Ishikawa (cell line): Measurements from ENCODE around the gene C1orf87.

ENCODE experiments used
- CEBPB ChIP-seq: IDR thresholded peaks from 2 replicates; pipeline ENCODE4 v1.6.1; 2012
- CREB1 ChIP-seq: IDR thresholded peaks from 2 replicates; pipeline ENCODE4 v1.6.1; 2012; ENCODE audit warnings: low read depth
- EGR1 ChIP-seq: IDR thresholded peaks from 2 replicates; pipeline ENCODE4 v1.6.1; 2012
- EP300 ChIP-seq: IDR thresholded peaks from 2 replicates; pipeline ENCODE4 v1.6.1; 2012; ENCODE audit warnings: borderline replicate concordance
- FOXM1 ChIP-seq: IDR thresholded peaks from 2 replicates; pipeline ENCODE4 v1.6.1; 2012; ENCODE audit warnings: low read depth, borderline replicate concordance
- NFIC ChIP-seq: IDR thresholded peaks from 2 replicates; pipeline ENCODE4 v1.6.1; 2012
- RAD21 ChIP-seq: IDR thresholded peaks from 2 replicates; pipeline ENCODE4 v1.6.1; 2012; ENCODE audit warnings: low read depth
- REST ChIP-seq: IDR thresholded peaks from 2 replicates; pipeline ENCODE4 v1.6.1; 2012; ENCODE audit warnings: low read depth, mild to moderate bottlenecking
- TAF1 ChIP-seq: IDR thresholded peaks from 2 replicates; pipeline ENCODE4 v1.6.1; 2012; ENCODE audit warnings: low read depth, mild to moderate bottlenecking
- TCF12 ChIP-seq: IDR thresholded peaks from 2 replicates; pipeline ENCODE4 v1.6.1; 2012; ENCODE audit warnings: low read depth
- TEAD4 ChIP-seq: IDR thresholded peaks from 2 replicates; pipeline ENCODE4 v1.6.1; 2012
- USF1 ChIP-seq: IDR thresholded peaks from 2 replicates; pipeline ENCODE4 v1.6.1; 2012
- YY1 ChIP-seq: IDR thresholded peaks from 2 replicates; pipeline ENCODE4 v1.6.1; 2012; ENCODE audit warnings: low read depth
- ZBTB7A ChIP-seq: IDR thresholded peaks from 2 replicates; pipeline ENCODE4 v1.6.1; 2012; ENCODE audit warnings: low read depth
- TF ChIP-seq, protein P1 (sequence below): IDR thresholded peaks from 2 replicates; pipeline ENCODE4 v1.6.1; 2012

Gene C1orf87

GRCh38 chr1:60044881-60045280 lies 28.7 kb downstream of the C1orf87 start:
- TF ChIP-seq EGR1 = no peak
- no peak for TF ChIP-seq FOXM1
- no peak for TF ChIP-seq NFIC
- no peak for TF ChIP-seq TEAD4
- no peak for TF ChIP-seq USF1
- no peak for TF ChIP-seq RAD21
- TF ChIP-seq, protein P1, sequence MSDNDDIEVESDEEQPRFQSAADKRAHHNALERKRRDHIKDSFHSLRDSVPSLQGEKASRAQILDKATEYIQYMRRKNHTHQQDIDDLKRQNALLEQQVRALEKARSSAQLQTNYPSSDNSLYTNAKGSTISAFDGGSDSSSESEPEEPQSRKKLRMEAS = no peak
- TF ChIP-seq EP300 = no peak
- no peak for TF ChIP-seq TCF12
- TF ChIP-seq CREB1 = no peak
- no peak for TF ChIP-seq REST
- TF ChIP-seq TAF1 = no peak
- TF ChIP-seq CEBPB = no peak
- TF ChIP-seq YY1 = no peak
- TF ChIP-seq ZBTB7A = no peak

- TF ChIP-seq FOXM1 = no peak
Measured at GRCh38 chr1:60041783-60042182, 31.8 kb downstream of the C1orf87 start.

- TF ChIP-seq, protein P1 = no peak
- no peak for TF ChIP-seq TCF12
Measured at GRCh38 chr1:60037669-60038068, 35.9 kb downstream of the C1orf87 start.

GRCh38 chr1:60036856-60037460 lies 36.6 kb downstream of the C1orf87 start:
- no peak for TF ChIP-seq EP300
- TF ChIP-seq, protein P1 = no peak
- no peak for TF ChIP-seq YY1
- TF ChIP-seq REST = no peak
- TF ChIP-seq CEBPB = no peak
- TF ChIP-seq TAF1 = no peak
- TF ChIP-seq ZBTB7A = no peak
- no peak for TF ChIP-seq USF1
- TF ChIP-seq RAD21 = no peak
- TF ChIP-seq CREB1 = no peak
- no peak for TF ChIP-seq NFIC
- no peak for TF ChIP-seq EGR1
- no peak for TF ChIP-seq TCF12
- no peak for TF ChIP-seq TEAD4
- TF ChIP-seq FOXM1 = no peak

- TF ChIP-seq USF1 = no peak
- no peak for TF ChIP-seq NFIC
- no peak for TF ChIP-seq CREB1
- TF ChIP-seq TAF1 = no peak
Measured at GRCh38 chr1:60035921-60036320, 37.6 kb downstream of the C1orf87 start.

DNA sequence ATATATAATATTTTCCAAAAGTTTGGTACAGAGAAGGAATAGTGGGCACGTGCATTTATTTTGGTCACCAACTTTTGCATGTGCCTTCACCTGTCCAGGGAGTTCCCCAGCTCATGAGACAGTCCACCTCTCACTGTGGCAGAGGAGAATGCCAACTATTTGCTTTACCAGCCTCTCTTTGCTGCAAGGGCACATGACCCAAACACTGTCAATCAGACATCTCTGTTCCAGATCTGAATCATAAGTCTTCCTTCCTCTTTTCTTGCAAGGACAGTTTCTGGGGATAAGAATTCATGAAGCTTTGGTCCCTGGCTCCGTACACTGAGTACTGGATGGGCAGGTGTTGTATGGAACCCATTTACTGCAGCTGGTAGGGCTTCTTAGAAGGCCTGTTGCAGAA lies 38.6 kb downstream of the C1orf87 start:
- TF ChIP-seq EGR1 = no peak
- TF ChIP-seq TAF1 = no peak
- no peak for TF ChIP-seq EP300

GRCh38 chr1:60033066-60033465 lies 40.5 kb downstream of the C1orf87 start:
- no peak for TF ChIP-seq TCF12
- no peak for TF ChIP-seq RAD21
- TF ChIP-seq NFIC = no peak
- TF ChIP-seq CREB1 = no peak
- no peak for TF ChIP-seq FOXM1
- TF ChIP-seq EP300 = no peak
- no peak for TF ChIP-seq CEBPB
- TF ChIP-seq YY1 = no peak
- no peak for TF ChIP-seq TEAD4
- no peak for TF ChIP-seq ZBTB7A
- TF ChIP-seq USF1 = no peak
- no peak for TF ChIP-seq TAF1
- no peak for TF ChIP-seq REST
- TF ChIP-seq, protein P1 = no peak
- TF ChIP-seq EGR1 = no peak
